Keratinocyte (primary cell): ENCODE data around the gene NDUFS4.

Experiments used
- CTCF ChIP-seq, 3 experiments: IDR thresholded peaks in 1 of 3; conservative IDR thresholded peaks in 1 of 3; optimal IDR thresholded peaks in 1 of 3; 2 replicates in 2 of 3; 3 replicates in 1 of 3; pipeline versions ENCODE3 to v1.5.1; 2011; ENCODE audit warnings: low read length in 3 of 3, mild to moderate bottlenecking in 3 of 3, moderate library complexity in 2 of 3, control low read depth in 1 of 3, inconsistent platforms in 1 of 3; ENCODE audit not compliant: insufficient read depth in 2 of 3; ENCODE audit errors: extremely low read depth in 1 of 3
- EZH2 ChIP-seq: IDR thresholded peaks from one replicate; pipeline ENCODE4 v1.6.1; 2012; ENCODE audit warnings: inconsistent platforms, mild to moderate bottlenecking, low read length, moderate library complexity

GRCh38 chr5:53631251-53631650, 70.8 kb downstream of the NDUFS4 start:
- TF ChIP-seq CTCF (optimal IDR thresholded peaks at IDR 0.05 in 1 of 3, IDR thresholded peaks at IDR 0.05 in 1 of 3, conservative IDR thresholded peaks at IDR 0.05 in 1 of 3; ENCODE audit: extremely low read depth in 1 of 3, insufficient read depth in 2 of 3, low read length in 3 of 3) (no peak), EZH2 (no peak)
